ENCODE results near the gene SNTG2.

Gene SNTG2

DNA sequence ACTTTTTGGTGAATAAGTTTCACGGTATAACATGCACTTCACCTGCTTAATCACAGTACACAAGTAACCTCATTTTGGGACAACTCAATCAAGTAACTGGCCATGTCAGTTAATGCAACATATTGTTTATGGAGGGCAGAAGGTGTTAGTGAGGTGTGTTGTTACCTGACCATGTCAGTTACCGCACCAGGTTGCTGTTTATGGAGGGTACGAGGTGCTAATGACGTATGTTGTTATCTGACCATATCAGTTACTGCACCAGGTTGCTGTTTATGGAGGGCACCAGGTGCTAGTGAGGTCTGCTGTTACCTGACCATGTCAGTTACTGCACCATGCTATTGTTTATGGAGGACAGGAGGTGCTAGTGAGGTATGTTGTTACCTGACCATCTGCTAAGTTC lies 327.5 kb downstream of the SNTG2 start:
- no peak overlapping the region for H3K4me3 Mint-ChIP-seq
- no peaks in the 10 kb centered on the region for H3K36me3 Mint-ChIP-seq (ENCODE audit: low read depth)
- peaks cover 2% of the 10 kb centered on the region for H3K27me3 Mint-ChIP-seq (ENCODE audit: low read depth)
- peaks cover 11% of the 10 kb centered on the region for H3K4me1 Mint-ChIP-seq
- no peak for TF ChIP-seq CTCF (IDR thresholded peaks at IDR 0.05; ENCODE audit: unreplicated experiment in 3 of 3)
- peaks cover 31% of the 10 kb centered on the region for H3K9me3 Mint-ChIP-seq
- no peak overlapping the region for H3K27ac Mint-ChIP-seq

GRCh38 chr2:1278861-1279260 lies 328.2 kb downstream of the SNTG2 start:
- no peaks in the 10 kb centered on the region for H3K36me3 Mint-ChIP-seq (ENCODE audit: low read depth)
- H3K27me3 Mint-ChIP-seq (ENCODE audit: low read depth) = peaks cover 2% of the 10 kb centered on the region
- H3K9me3 Mint-ChIP-seq = peaks cover 28% of the 10 kb centered on the region
- no peak overlapping the region for H3K27ac Mint-ChIP-seq
- H3K4me3 Mint-ChIP-seq = no peak overlapping the region
- TF ChIP-seq CTCF (IDR thresholded peaks at IDR 0.05; ENCODE audit: unreplicated experiment in 3 of 3) = no peak
- peaks cover 13% of the 10 kb centered on the region for H3K4me1 Mint-ChIP-seq

DNA sequence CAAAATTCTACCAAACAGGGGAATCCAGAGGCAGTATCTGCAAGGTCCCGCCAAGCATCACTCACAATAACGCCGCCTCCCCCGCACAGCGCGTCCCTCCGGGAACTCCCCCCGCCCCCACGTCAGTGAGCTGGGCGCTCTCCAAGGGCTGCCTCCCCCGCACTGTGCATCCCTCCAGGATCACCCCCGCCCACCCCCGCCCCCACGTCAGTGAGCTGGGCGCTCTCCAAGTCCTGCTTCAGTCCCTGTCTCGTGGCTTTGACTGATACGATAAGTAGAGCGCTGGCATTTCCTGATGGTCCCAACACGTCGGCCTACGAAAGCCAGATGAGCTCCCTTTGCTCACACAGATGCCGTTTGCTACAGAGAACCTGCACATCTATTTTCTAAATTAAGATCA lies 331.9 kb downstream of the SNTG2 start:
- peak overlapping the region in 1 of 3 experiments; percentile 78 for H3K27ac Mint-ChIP-seq
- no peaks in the 10 kb centered on the region for H3K9me3 Mint-ChIP-seq
- no peaks in the 10 kb centered on the region for H3K36me3 Mint-ChIP-seq (ENCODE audit: low read depth)
- TF ChIP-seq CTCF (IDR thresholded peaks at IDR 0.05; ENCODE audit: unreplicated experiment in 3 of 3) = no peak
- H3K27me3 Mint-ChIP-seq (ENCODE audit: low read depth) = peaks cover 9% of the 10 kb centered on the region
- peak overlapping the region in 1 of 3 experiments; percentile 15 for H3K4me3 Mint-ChIP-seq
- H3K4me1 Mint-ChIP-seq = peaks cover 18% of the 10 kb centered on the region

- H3K4me3 Mint-ChIP-seq = no peak overlapping the region
- H3K36me3 Mint-ChIP-seq (ENCODE audit: low read depth) = no peaks in the 10 kb centered on the region
Measured at GRCh38 chr2:1283020-1283801, 332.6 kb downstream of the SNTG2 start.

GRCh38 chr2:1283871-1284270 lies 333.2 kb downstream of the SNTG2 start:
- TF ChIP-seq CTCF (IDR thresholded peaks at IDR 0.05; ENCODE audit: unreplicated experiment in 3 of 3) = no peak

More at GRCh38 chr2:1283020-1283801, 332.6 kb downstream of the SNTG2 start:
- Mint-ChIP-seq H3K27ac (peak overlapping the region in 1 of 3 experiments; percentile 78), H3K9me3 (no peaks in the 10 kb centered on the region), H3K27me3 (ENCODE audit: low read depth) (peaks cover 9% of the 10 kb centered on the region), H3K4me1 (peaks cover 18% of the 10 kb centered on the region)
- no peak for TF ChIP-seq CTCF (IDR thresholded peaks at IDR 0.05; ENCODE audit: unreplicated experiment in 3 of 3)

GRCh38 chr2:1286929-1287328 lies 336.3 kb downstream of the SNTG2 start:
- peaks cover 17% of the 10 kb centered on the region for H3K4me1 Mint-ChIP-seq

More at GRCh38 chr2:1283871-1284270, 333.2 kb downstream of the SNTG2 start:
- H3K9me3 Mint-ChIP-seq = no peaks in the 10 kb centered on the region
- no peak overlapping the region for H3K27ac Mint-ChIP-seq
- H3K4me1 Mint-ChIP-seq = peaks cover 18% of the 10 kb centered on the region
- H3K36me3 Mint-ChIP-seq (ENCODE audit: low read depth) = no peaks in the 10 kb centered on the region
- H3K4me3 Mint-ChIP-seq = no peak overlapping the region
- peaks cover 9% of the 10 kb centered on the region for H3K27me3 Mint-ChIP-seq (ENCODE audit: low read depth)

More at GRCh38 chr2:1286929-1287328, 336.3 kb downstream of the SNTG2 start:
- Mint-ChIP-seq H3K4me3 (no peak overlapping the region), H3K36me3 (ENCODE audit: low read depth) (no peaks in the 10 kb centered on the region), H3K9me3 (no peaks in the 10 kb centered on the region), H3K27me3 (ENCODE audit: low read depth) (peaks cover 9% of the 10 kb centered on the region), H3K27ac (no peak overlapping the region)
- no peak for TF ChIP-seq CTCF (IDR thresholded peaks at IDR 0.05; ENCODE audit: unreplicated experiment in 3 of 3)

Measured in nephron (organoid).